DND-41 (cell line): Measurements from ENCODE around the gene PTPRJ.

ENCODE experiments used
- ATAC-seq: fragments of 200-7000 bp; cut with Tn5 transposase; 3 replicates; pipeline ENCODE4 v1.9.1; 2021; ENCODE audit warnings: low read depth; ENCODE audit not compliant: insufficient read depth
- DNase-seq: peaks from one replicate; pipeline ENCODE4 v3.0.0-alpha.2; 2020
- H2AFZ ChIP-seq: 2 replicates; pipeline ENCODE4 v1.6.0; 2012; ENCODE audit warnings: low read depth, low read length
- H3K27ac ChIP-seq: 2 replicates; pipeline ENCODE4 v1.5.1; 2012; ENCODE audit warnings: low read length, inconsistent platforms
- H3K27me3 ChIP-seq: fragments of 200-600 bp; sonication (generic); 2 replicates; pipeline ENCODE4 v1.6.0; 2012; ENCODE audit warnings: low read length, mild to moderate bottlenecking, inconsistent platforms; ENCODE audit not compliant: insufficient read depth, poor library complexity
- H3K36me3 ChIP-seq: 2 replicates; pipeline ENCODE4 v1.5.1; 2012; ENCODE audit warnings: low read length, inconsistent platforms; ENCODE audit not compliant: insufficient read depth
- H3K4me1 ChIP-seq: 2 replicates; pipeline ENCODE4 v1.5.1; 2012; ENCODE audit warnings: mild to moderate bottlenecking, low read length; ENCODE audit not compliant: insufficient read depth
- H3K4me2 ChIP-seq: 2 replicates; pipeline ENCODE4 v1.6.0; 2012; ENCODE audit warnings: mild to moderate bottlenecking, moderate library complexity, low read length, inconsistent platforms; ENCODE audit not compliant: insufficient read depth
- H3K4me3 ChIP-seq, 2 experiments: fragments of 200-600 bp in 1 of 2; shearing (Covaris generic) in 1 of 2; 2 replicates each; pipeline ENCODE4 v1.5.1; 2012 to 2016; ENCODE audit warnings: inconsistent platforms in 2 of 2, low read length in 2 of 2, mild to moderate bottlenecking in 2 of 2, low read depth in 1 of 2, moderate library complexity in 1 of 2
- H3K79me2 ChIP-seq: 2 replicates; pipeline ENCODE4 v1.6.0; 2012; ENCODE audit warnings: low read length, inconsistent platforms; ENCODE audit not compliant: insufficient read depth
- H3K9ac ChIP-seq: 2 replicates; pipeline ENCODE4 v1.6.0; 2012; ENCODE audit warnings: low read depth, mild to moderate bottlenecking, inconsistent platforms, low read length, moderate library complexity
- H3K9me3 ChIP-seq: 2 replicates; pipeline ENCODE4 v1.5.1; 2012; ENCODE audit warnings: low read length, moderate library complexity, mild to moderate bottlenecking, inconsistent platforms; ENCODE audit not compliant: insufficient read depth, severe bottlenecking
- H4K20me1 ChIP-seq: 2 replicates; pipeline ENCODE4 v1.6.0; 2012; ENCODE audit warnings: low read length; ENCODE audit not compliant: insufficient read depth
- EZH2 ChIP-seq: IDR thresholded peaks from 3 replicates; pipeline ENCODE4 v1.6.1; 2012; ENCODE audit warnings: borderline replicate concordance, low read depth, mild to moderate bottlenecking, moderate library complexity, low read length, inconsistent platforms; ENCODE audit not compliant: severe bottlenecking
- TF ChIP-seq, protein P1 (sequence below): IDR thresholded peaks from 2 replicates; pipeline ENCODE4 v1.5.1; 2012; ENCODE audit warnings: borderline replicate concordance, low read length, moderate library complexity, mild to moderate bottlenecking; ENCODE audit not compliant: poor library complexity, severe bottlenecking; ENCODE audit errors: extremely low read depth

PTPRJ gene

DNA sequence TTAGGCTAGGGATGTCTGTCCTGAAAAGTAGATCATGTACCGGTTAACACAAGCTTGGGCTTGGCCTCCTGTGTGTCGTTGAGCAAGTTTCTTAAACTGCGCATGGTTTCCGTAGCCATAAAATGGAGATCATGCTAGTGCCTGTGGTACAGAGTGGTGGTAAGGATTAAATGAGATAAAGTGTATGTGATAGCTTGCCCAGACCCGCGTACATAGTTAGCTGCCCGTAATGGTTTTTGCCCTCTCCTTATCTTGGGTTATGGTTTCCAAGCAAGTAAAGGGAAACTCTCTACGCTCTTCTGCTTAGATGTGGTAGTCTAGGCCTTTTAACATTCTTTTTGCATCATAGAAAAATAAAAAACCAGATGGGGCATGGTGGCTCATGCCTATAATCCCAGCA, 11.0 kb upstream of the PTPRJ start:
- Histone ChIP-seq H3K4me1 (no peaks in the 10 kb centered on the region), H3K27ac (no peak overlapping the region), H4K20me1 (no peaks in the 10 kb centered on the region), H3K27me3 (no peaks in the 10 kb centered on the region), H3K9me3 (no peaks in the 10 kb centered on the region), H3K36me3 (no peaks in the 10 kb centered on the region), H3K9ac (no peak overlapping the region), H3K79me2 (no peaks in the 10 kb centered on the region), H3K4me3 (no peak overlapping the region), H2AFZ (no peak overlapping the region), H3K4me2 (no peak overlapping the region)
- ATAC-seq: no peak
- no peak for DNase-seq
- no peak for TF ChIP-seq EZH2
- TF ChIP-seq, protein P1, sequence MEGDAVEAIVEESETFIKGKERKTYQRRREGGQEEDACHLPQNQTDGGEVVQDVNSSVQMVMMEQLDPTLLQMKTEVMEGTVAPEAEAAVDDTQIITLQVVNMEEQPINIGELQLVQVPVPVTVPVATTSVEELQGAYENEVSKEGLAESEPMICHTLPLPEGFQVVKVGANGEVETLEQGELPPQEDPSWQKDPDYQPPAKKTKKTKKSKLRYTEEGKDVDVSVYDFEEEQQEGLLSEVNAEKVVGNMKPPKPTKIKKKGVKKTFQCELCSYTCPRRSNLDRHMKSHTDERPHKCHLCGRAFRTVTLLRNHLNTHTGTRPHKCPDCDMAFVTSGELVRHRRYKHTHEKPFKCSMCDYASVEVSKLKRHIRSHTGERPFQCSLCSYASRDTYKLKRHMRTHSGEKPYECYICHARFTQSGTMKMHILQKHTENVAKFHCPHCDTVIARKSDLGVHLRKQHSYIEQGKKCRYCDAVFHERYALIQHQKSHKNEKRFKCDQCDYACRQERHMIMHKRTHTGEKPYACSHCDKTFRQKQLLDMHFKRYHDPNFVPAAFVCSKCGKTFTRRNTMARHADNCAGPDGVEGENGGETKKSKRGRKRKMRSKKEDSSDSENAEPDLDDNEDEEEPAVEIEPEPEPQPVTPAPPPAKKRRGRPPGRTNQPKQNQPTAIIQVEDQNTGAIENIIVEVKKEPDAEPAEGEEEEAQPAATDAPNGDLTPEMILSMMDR: no peak

DNA sequence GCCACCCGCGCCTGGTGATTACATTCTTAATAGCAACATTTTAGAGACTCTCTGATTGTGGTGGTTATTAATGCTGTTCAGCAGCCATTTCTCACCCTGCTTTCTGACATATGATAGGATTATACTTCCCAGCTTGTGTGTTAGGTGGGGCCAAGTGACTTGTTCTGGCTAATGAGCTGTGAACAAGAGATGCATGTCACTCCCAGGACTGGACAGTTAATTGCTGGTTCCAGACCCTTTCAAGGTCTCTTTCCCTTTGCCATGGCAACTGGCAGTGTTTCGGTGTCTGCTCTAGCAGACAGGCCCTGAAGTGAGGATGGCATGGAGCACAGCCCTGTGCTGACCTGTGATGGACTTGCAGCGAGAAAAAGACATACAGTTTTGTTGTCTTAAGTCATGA, 8.9 kb upstream of the PTPRJ start:
- Histone ChIP-seq H3K27me3 (no peaks in the 10 kb centered on the region), H3K27ac (no peak overlapping the region), H3K9me3 (no peaks in the 10 kb centered on the region), H4K20me1 (no peaks in the 10 kb centered on the region), H3K4me1 (no peaks in the 10 kb centered on the region), H3K36me3 (no peaks in the 10 kb centered on the region), H2AFZ (no peak overlapping the region), H3K4me2 (no peak overlapping the region), H3K4me3 (no peak overlapping the region), H3K79me2 (no peaks in the 10 kb centered on the region), H3K9ac (no peak overlapping the region)
- TF ChIP-seq, protein P1: no peak
- TF ChIP-seq EZH2: no peak
- DNase-seq: no peak
- ATAC-seq: no peak

GRCh38 chr11:47973173-47973572, 7.2 kb upstream of the PTPRJ start:
- Histone ChIP-seq H3K4me3 (no peak overlapping the region), H3K9me3 (no peaks in the 10 kb centered on the region), H3K79me2 (no peaks in the 10 kb centered on the region), H2AFZ (no peak overlapping the region), H3K4me1 (no peaks in the 10 kb centered on the region), H3K4me2 (no peak overlapping the region), H3K36me3 (no peaks in the 10 kb centered on the region), H3K27ac (no peak overlapping the region), H4K20me1 (no peaks in the 10 kb centered on the region), H3K27me3 (no peaks in the 10 kb centered on the region), H3K9ac (no peak overlapping the region)
- DNase-seq (no peak), ATAC-seq (no peak)
- TF ChIP-seq EZH2: no peak
- TF ChIP-seq, protein P1: no peak

GRCh38 chr11:47976931-47977330, 3.4 kb upstream of the PTPRJ start:
- no peaks in the 10 kb centered on the region for H3K9me3 ChIP-seq
- ATAC-seq (no peak), DNase-seq (no peak)
- no peaks in the 10 kb centered on the region for H3K36me3 ChIP-seq
- H3K9ac ChIP-seq: no peak overlapping the region
- H3K4me1 ChIP-seq: peaks cover 9% of the 10 kb centered on the region
- H2AFZ ChIP-seq: no peak overlapping the region
- H3K27ac ChIP-seq: no peak overlapping the region
- H3K4me2 ChIP-seq: no peak overlapping the region
- H4K20me1 ChIP-seq: peaks cover 2% of the 10 kb centered on the region; the same call in 1 of the 2 replicates
- no peak for TF ChIP-seq EZH2
- TF ChIP-seq, protein P1: no peak
- H3K4me3 ChIP-seq: no peak overlapping the region
- peaks cover 21% of the 10 kb centered on the region for H3K27me3 ChIP-seq
- no peaks in the 10 kb centered on the region for H3K79me2 ChIP-seq
